Adrenal gland (tissue), 12 donors: ENCODE measurements around the gene PDIA3. TPM values are rescaled to one million over a fixed set of nuclear protein-coding genes. Genes with fewer than 3 reads are reported as not detected.

Experiments used
- DNase-seq, 7 donors: peaks; one replicate each; pipeline ENCODE4 v3.0.0-alpha.2; 2019 to 2020
- H3K27ac ChIP-seq, 5 donors: fragments of 200-600 bp; sonication (generic) in 4 of 5; 1 replicate in 3 of 5; 2 replicates in 2 of 5; pipeline versions ENCODE4 v1.5.1 to v1.8.0; 2016 to 2020; ENCODE audit warnings: mild to moderate bottlenecking in 1 of 5
- H3K27me3 ChIP-seq: fragments of 200-600 bp; 2 replicates; pipeline ENCODE4 v1.8.0; 2021
- H3K36me3 ChIP-seq, 2 donors: fragments of 200-600 bp; replicated peaks in 1 of 2; 1 replicate in 1 of 2; 2 replicates in 1 of 2; pipeline versions ENCODE4 v1.5.1 to v1.8.0; 2018 to 2022
- H3K4me1 ChIP-seq, 2 donors: fragments of 200-600 bp; replicated peaks in 1 of 2; 1 replicate in 1 of 2; 2 replicates in 1 of 2; pipeline versions ENCODE4 v1.5.1 to v1.8.0; 2018 to 2021
- H3K4me3 ChIP-seq, 4 donors: fragments of 200-600 bp; sonication (generic) in 3 of 4; one replicate each; pipeline ENCODE4 v1.5.1; 2016 to 2018
- H3K9me3 ChIP-seq, 3 donors: fragments of 200-600 bp; sonication (generic) in 1 of 3; replicated peaks in 1 of 3; 1 replicate in 2 of 3; 2 replicates in 1 of 3; pipeline versions ENCODE4 v1.5.1 to v1.8.0; 2016 to 2021
- POLR2A ChIP-seq, 2 donors: fragments of 450-650 bp; IDR thresholded peaks; one replicate each; pipeline ENCODE4 v1.6.1; 2017; ENCODE audit warnings: antibody characterized with exemption in 2 of 2, mild to moderate bottlenecking in 2 of 2, moderate library complexity in 1 of 2
- WGBS, 4 donors: extraction: QIAGEN DNeasy Blood & Tissue Kit in 2 of 4; methylation state at CpG; one replicate each; pipeline versions ENCODE4 v1.1.5 to v1.1.7; 2013 to 2017; 5-methylcytosine and 5-hydroxymethylcytosine counted together
- intact Hi-C, 2 donors: fragments of 100-400 bp; cut with DNase I; formaldehyde crosslinking; loops; one replicate each; pipeline versions ENCODE4 v1.14.1 to v1.15.0; 2022 to 2023
- polyA plus RNA-seq, 3 donors: library from polyadenylated mRNA; stranded (reverse); fragments of 200-250 nt in 2 of 3; fragments of 350-450 nt in 1 of 3; fragmentation: Illumina TruSeq in 1 of 3; extraction: RNeasy Lipid Tissue Mini Kit (QIAGEN cat#74804) in 1 of 3; gene quantifications; one replicate each; pipeline ENCODE4 v1.2.3, GENCODE V29; 2013 to 2014
- total RNA-seq, 9 donors: library from RNA; depleted of rRNA in 4 of 9; stranded (reverse); fragments of >200 nt in 4 of 9; fragments of 120-200 nt in 1 of 9; fragmentation: NEBNext Ultra II Directional in 1 of 9; extraction: Animal tissue kit (Norgen Biotek cat#: 25700) in 1 of 9; gene quantifications; one replicate each; pipeline versions ENCODE4 v1.1.0 to v1.2.4, GENCODE V29; 2013 to 2023
- TF ChIP-seq, protein P1 (sequence below), 6 experiments: fragments of 450-650 bp in 4 of 6; fragments of 200-600 bp in 2 of 6; sonication (generic) in 1 of 6; IDR thresholded peaks; 1 replicate in 5 of 6; 2 replicates in 1 of 6; pipeline versions ENCODE4 v1.5.1 to v1.8.0; 2016 to 2021; ENCODE audit warnings: antibody characterized with exemption in 6 of 6, mild to moderate bottlenecking in 2 of 6, moderate library complexity in 1 of 6
- donor health status: healthy with polysubstance abuse.
- donor health status: Bipolar disorder and iron deficiency.
- donor health status: DM: yes; HTN: yes; CAD: no.
- donor health status: DM: no; HTN: no; CAD: no.
- donor health status: DM: no; HTN: no; CAD: no.
- donor health status: DM: yes; HTN: yes; CAD: no.

Gene PDIA3
- total and polyA plus RNA-seq, 12 donors = 92.7 to 727 (median 201) TPM

DNA sequence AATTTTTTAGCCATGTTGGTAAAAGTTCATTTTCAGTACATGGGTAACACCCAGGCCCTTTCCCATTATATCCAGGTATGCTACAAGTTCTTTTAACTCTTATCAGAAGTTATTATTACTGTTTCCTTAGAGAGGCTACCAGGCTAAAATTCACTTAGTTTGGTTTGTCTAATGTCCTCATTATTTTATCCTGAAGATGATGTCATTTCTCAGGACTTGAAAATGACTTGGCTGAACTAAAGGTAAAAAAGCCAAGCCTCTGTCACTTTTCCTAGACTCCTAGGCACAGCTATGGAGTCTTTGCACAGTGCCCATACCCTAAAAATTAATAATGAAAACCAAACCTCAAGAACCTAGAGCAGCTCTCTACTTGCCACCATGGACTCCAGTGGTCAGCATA is 26.4 kb downstream of the PDIA3 start:
- Histone ChIP-seq H3K27me3 (no peaks in the 10 kb centered on the region), H3K36me3 (peaks cover 0 to 65% of the 10 kb centered on the region in 2 donors), H3K9me3 (no peaks in the 10 kb centered on the region), H3K4me3 (no peak overlapping the region), H3K27ac (no peak overlapping the region), H3K4me1 (peaks cover 0 to 14% of the 10 kb centered on the region in 2 donors)
- intact Hi-C loops = no loop called here
- DNase-seq = no peak
- no peak for TF ChIP-seq POLR2A (IDR thresholded peaks at IDR 0.05)
- TF ChIP-seq, protein P1, sequence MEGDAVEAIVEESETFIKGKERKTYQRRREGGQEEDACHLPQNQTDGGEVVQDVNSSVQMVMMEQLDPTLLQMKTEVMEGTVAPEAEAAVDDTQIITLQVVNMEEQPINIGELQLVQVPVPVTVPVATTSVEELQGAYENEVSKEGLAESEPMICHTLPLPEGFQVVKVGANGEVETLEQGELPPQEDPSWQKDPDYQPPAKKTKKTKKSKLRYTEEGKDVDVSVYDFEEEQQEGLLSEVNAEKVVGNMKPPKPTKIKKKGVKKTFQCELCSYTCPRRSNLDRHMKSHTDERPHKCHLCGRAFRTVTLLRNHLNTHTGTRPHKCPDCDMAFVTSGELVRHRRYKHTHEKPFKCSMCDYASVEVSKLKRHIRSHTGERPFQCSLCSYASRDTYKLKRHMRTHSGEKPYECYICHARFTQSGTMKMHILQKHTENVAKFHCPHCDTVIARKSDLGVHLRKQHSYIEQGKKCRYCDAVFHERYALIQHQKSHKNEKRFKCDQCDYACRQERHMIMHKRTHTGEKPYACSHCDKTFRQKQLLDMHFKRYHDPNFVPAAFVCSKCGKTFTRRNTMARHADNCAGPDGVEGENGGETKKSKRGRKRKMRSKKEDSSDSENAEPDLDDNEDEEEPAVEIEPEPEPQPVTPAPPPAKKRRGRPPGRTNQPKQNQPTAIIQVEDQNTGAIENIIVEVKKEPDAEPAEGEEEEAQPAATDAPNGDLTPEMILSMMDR (IDR thresholded peaks at IDR 0.05) = no peak

- peak overlapping the region in 1 of 5 donors; percentile 91 for H3K27ac ChIP-seq
- intact Hi-C loops = no loop called here
- TF ChIP-seq, protein P1 (IDR thresholded peaks at IDR 0.05) = no peak
- no peak for TF ChIP-seq POLR2A (IDR thresholded peaks at IDR 0.05)
Observed at GRCh38 chr15:43774062-43774461, 27.8 kb downstream of the PDIA3 start.

GRCh38 chr15:43775411-43775965 is 29.2 kb downstream of the PDIA3 start:
- TF ChIP-seq POLR2A (IDR thresholded peaks at IDR 0.05) = no peak
- TF ChIP-seq, protein P1 (IDR thresholded peaks at IDR 0.05) = peak in 4 of 6 experiments; percentile 17 to 24 (median 22)
- H3K36me3 ChIP-seq = peaks cover 0 to 37% of the 10 kb centered on the region in 2 donors
- 82 to 95% (median 87%) methylated on average over 1 of the region's 1 CpG for WGBS, 4 donors
- H3K9me3 ChIP-seq = no peaks in the 10 kb centered on the region
- no peak overlapping the region for H3K4me3 ChIP-seq
- DNase-seq = peak in 6 of 7 donors; percentile 65 to 86 (median 68)
- H3K27me3 ChIP-seq = no peaks in the 10 kb centered on the region
- H3K4me1 ChIP-seq = peaks cover 0 to 19% of the 10 kb centered on the region in 2 donors
- intact Hi-C loops = no loop called here
- H3K27ac ChIP-seq = peak overlapping the region in 2 of 5 donors; percentile 91

More at GRCh38 chr15:43774062-43774461, 27.8 kb downstream of the PDIA3 start:
- Histone ChIP-seq H3K4me1 (peaks cover 0 to 19% of the 10 kb centered on the region in 2 donors), H3K27me3 (no peaks in the 10 kb centered on the region), H3K9me3 (no peaks in the 10 kb centered on the region), H3K36me3 (peaks cover 0 to 50% of the 10 kb centered on the region in 2 donors), H3K4me3 (no peak overlapping the region)
- no peak for DNase-seq
- WGBS, 4 donors = 70 to 79% (median 76%) methylated on average over 4 of the region's 4 CpGs

GRCh38 chr15:43776101-43776717 is 30.0 kb downstream of the PDIA3 start:
- Histone ChIP-seq H3K4me1 (peaks cover 0 to 19% of the 10 kb centered on the region in 2 donors), H3K36me3 (peaks cover 0 to 30% of the 10 kb centered on the region in 2 donors), H3K4me3 (peak overlapping the region in 2 of 4 donors; percentile 57 to 67), H3K27me3 (no peaks in the 10 kb centered on the region), H3K27ac (peak overlapping the region in 4 of 5 donors; percentile 77 to 91 (median 86)), H3K9me3 (no peaks in the 10 kb centered on the region)
- 12 to 29% (median 22%) methylated on average over 13 to 35 of the region's 35 CpGs for WGBS, 4 donors
- DNase-seq = peak in 6 of 7 donors; percentile 35 to 59 (median 49)
- intact Hi-C loops = no loop called here
- TF ChIP-seq POLR2A (IDR thresholded peaks at IDR 0.05) = no peak
- TF ChIP-seq, protein P1 (IDR thresholded peaks at IDR 0.05) = no peak
